Liver (tissue), 9 donors: Measurements from ENCODE around the gene ATG2A. TPM values are rescaled to one million over a fixed set of nuclear protein-coding genes. Genes with fewer than 3 reads are reported as not detected.

Source experiments
- DNase-seq: peaks from one replicate; pipeline ENCODE4 v3.0.0-alpha.2; 2017; ENCODE audit warnings: low spot score
- H3K27ac ChIP-seq, 2 donors: one replicate each; pipeline ENCODE4 v1.7.0; 2013; ENCODE audit warnings: inconsistent platforms in 2 of 2, low read length in 2 of 2, control low read depth in 1 of 2, low read depth in 1 of 2, mild to moderate bottlenecking in 1 of 2
- H3K27me3 ChIP-seq, 4 donors: one replicate each; pipeline versions ENCODE4 v1.6.1 to v1.7.0; 2013; ENCODE audit warnings: low read length in 3 of 4, inconsistent platforms in 1 of 4, mild to moderate bottlenecking in 1 of 4, moderate library complexity in 1 of 4; ENCODE audit not compliant: control insufficient read depth in 4 of 4, insufficient read depth in 4 of 4
- H3K36me3 ChIP-seq, 4 donors: one replicate each; pipeline versions ENCODE4 v1.6.1 to v1.7.0; 2013; ENCODE audit warnings: low read length in 3 of 4, mild to moderate bottlenecking in 3 of 4, low read depth in 1 of 4, moderate library complexity in 1 of 4; ENCODE audit not compliant: control insufficient read depth in 4 of 4, insufficient read depth in 3 of 4
- H3K4me1 ChIP-seq, 4 donors: one replicate each; pipeline versions ENCODE4 v1.6.1 to v1.7.0; 2013; ENCODE audit warnings: low read length in 3 of 4, mild to moderate bottlenecking in 3 of 4, moderate library complexity in 1 of 4; ENCODE audit not compliant: control insufficient read depth in 4 of 4, insufficient read depth in 4 of 4
- H3K4me3 ChIP-seq, 3 donors: one replicate each; pipeline versions ENCODE4 v1.6.1 to v1.7.0; 2013; ENCODE audit warnings: low read length in 3 of 3, control low read depth in 1 of 3, low read depth in 1 of 3, mild to moderate bottlenecking in 1 of 3
- H3K9ac ChIP-seq, 2 donors: one replicate each; pipeline ENCODE4 v1.7.0; 2013; ENCODE audit warnings: low read length in 2 of 2, mild to moderate bottlenecking in 2 of 2, moderate library complexity in 2 of 2, control low read depth in 1 of 2, low read depth in 1 of 2
- H3K9me3 ChIP-seq, 4 donors: one replicate each; pipeline versions ENCODE4 v1.6.1 to v1.7.0; 2013; ENCODE audit warnings: low read length in 3 of 4; ENCODE audit not compliant: control insufficient read depth in 4 of 4
- FOXA2 ChIP-seq: IDR thresholded peaks from 2 replicates; pipeline ENCODE4 v1.6.1; 2016; ENCODE audit warnings: antibody characterized with exemption
- HNF4G ChIP-seq: IDR thresholded peaks from 2 replicates; pipeline ENCODE4 v1.6.1; 2016; ENCODE audit warnings: antibody characterized with exemption
- JUND ChIP-seq, 2 donors: IDR thresholded peaks; 2 replicates each; pipeline ENCODE4 v1.6.1; 2016; ENCODE audit warnings: antibody characterized with exemption in 2 of 2
- NR2F2 ChIP-seq: IDR thresholded peaks from 2 replicates; pipeline ENCODE4 v1.6.1; 2016; ENCODE audit warnings: antibody characterized with exemption
- RAD21 ChIP-seq, 2 donors: IDR thresholded peaks; 2 replicates each; pipeline ENCODE4 v1.6.1; 2016; ENCODE audit warnings: antibody characterized with exemption in 2 of 2, mild to moderate bottlenecking in 2 of 2
- YY1 ChIP-seq: IDR thresholded peaks from 2 replicates; pipeline ENCODE4 v1.6.1; 2016; ENCODE audit warnings: antibody characterized with exemption, mild to moderate bottlenecking
- WGBS: extraction: QIAGEN DNeasy Blood & Tissue Kit; methylation state at CpG from one replicate; pipeline ENCODE4 v1.1.7; 2013; 5-methylcytosine and 5-hydroxymethylcytosine counted together
- polyA plus RNA-seq, 2 donors: library from polyadenylated mRNA; stranded (reverse) in 1 of 2; unstranded in 1 of 2; fragments of 200-250 nt in 1 of 2; fragments of >200 nt in 1 of 2; fragmentation: Nextera tagmentation in 1 of 2; extraction: Ambion mirVana in 1 of 2; gene quantifications; one replicate each; pipeline versions ENCODE4 v1.2.1 to v1.2.3, GENCODE V29; 2013 to 2015
- total RNA-seq, 2 donors: library from RNA; depleted of rRNA; stranded (reverse); fragments of >200 nt; gene quantifications; one replicate each; pipeline ENCODE4 v1.2.3, GENCODE V29; 2014
- TF ChIP-seq, protein P1 (sequence below): fragments of 150-350 bp; IDR thresholded peaks from 2 replicates; pipeline ENCODE4 v1.5.1; 2017; ENCODE audit warnings: improper control_type of control experiment, low read depth, low read length; ENCODE audit not compliant: missing input control
- TF ChIP-seq, protein P2 (sequence below): IDR thresholded peaks from 2 replicates; pipeline ENCODE4 v1.6.1; 2016; ENCODE audit warnings: antibody characterized with exemption
- TF ChIP-seq, protein P3 (sequence below): IDR thresholded peaks from 2 replicates; pipeline ENCODE4 v1.6.1; 2016; ENCODE audit warnings: antibody characterized with exemption, mild to moderate bottlenecking
- donor health status: healthy.
- donor health status: healthy.
- donor health status: healthy.
- donor health status: healthy.
- donor health status: healthy.

ATG2A gene
- total and polyA plus RNA-seq, 4 donors, result 15.6 to 34.1 (median 23.0) TPM

DNA sequence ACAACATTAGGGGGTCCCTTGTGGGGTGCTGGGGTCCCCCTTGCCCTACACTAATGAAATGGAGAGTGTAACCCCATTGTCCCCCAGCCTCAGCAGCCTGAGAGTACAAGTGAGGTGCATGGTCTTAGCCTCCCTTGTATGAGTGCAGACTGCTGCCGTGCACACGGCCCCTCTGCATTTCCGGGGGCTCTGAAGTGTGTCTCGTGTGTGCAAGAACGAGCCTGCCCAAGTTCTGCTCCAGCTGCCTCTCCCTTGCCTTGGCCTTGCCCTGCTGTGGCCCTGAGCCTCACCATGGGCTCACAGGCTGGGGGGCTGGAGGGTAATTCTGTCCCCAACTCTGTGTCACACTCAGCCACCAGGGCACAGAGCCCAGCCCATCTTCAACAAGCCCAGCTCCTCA, 33.4 kb downstream of the ATG2A start (continued):
- TF ChIP-seq, protein P1, sequence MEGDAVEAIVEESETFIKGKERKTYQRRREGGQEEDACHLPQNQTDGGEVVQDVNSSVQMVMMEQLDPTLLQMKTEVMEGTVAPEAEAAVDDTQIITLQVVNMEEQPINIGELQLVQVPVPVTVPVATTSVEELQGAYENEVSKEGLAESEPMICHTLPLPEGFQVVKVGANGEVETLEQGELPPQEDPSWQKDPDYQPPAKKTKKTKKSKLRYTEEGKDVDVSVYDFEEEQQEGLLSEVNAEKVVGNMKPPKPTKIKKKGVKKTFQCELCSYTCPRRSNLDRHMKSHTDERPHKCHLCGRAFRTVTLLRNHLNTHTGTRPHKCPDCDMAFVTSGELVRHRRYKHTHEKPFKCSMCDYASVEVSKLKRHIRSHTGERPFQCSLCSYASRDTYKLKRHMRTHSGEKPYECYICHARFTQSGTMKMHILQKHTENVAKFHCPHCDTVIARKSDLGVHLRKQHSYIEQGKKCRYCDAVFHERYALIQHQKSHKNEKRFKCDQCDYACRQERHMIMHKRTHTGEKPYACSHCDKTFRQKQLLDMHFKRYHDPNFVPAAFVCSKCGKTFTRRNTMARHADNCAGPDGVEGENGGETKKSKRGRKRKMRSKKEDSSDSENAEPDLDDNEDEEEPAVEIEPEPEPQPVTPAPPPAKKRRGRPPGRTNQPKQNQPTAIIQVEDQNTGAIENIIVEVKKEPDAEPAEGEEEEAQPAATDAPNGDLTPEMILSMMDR, result no peak
- no peak for TF ChIP-seq NR2F2

DNA sequence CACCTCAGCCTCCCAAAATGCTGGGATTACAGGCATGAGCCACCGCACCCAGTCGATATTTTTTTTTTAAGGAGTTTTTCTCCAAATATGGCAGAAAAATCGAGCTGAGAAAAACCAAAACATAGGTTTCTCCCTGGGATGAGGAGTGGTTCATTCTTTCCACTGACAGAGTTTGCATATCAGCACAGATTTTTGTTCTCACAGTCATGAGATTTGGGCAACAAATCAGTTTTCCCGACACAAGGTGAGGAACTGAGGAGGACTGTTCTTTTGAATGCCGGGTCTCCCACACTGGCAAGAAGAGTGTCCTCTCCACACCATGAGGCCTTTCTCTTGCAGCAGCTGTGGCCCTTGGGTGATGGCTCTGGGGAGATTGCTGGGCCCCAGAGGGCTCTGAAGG, 34.8 kb downstream of the ATG2A start:
- Histone ChIP-seq H3K9ac (no peak overlapping the region), H3K9me3 (no peaks in the 10 kb centered on the region), H3K27ac (no peak overlapping the region), H3K27me3 (no peaks in the 10 kb centered on the region), H3K4me1 (peaks cover 7 to 28% (median 19%) of the 10 kb centered on the region in 4 donors), H3K36me3 (no peaks in the 10 kb centered on the region), H3K4me3 (no peak overlapping the region)
- DNase-seq, result no peak
- TF ChIP-seq, protein P1, result no peak
- TF ChIP-seq RAD21 (IDR thresholded peaks at IDR 0.05) (no peak), YY1 (no peak), JUND (IDR thresholded peaks at IDR 0.05) (no peak), FOXA2 (no peak), HNF4G (no peak)
- TF ChIP-seq, protein P2, sequence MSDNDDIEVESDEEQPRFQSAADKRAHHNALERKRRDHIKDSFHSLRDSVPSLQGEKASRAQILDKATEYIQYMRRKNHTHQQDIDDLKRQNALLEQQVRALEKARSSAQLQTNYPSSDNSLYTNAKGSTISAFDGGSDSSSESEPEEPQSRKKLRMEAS, result no peak
- TF ChIP-seq, protein P3, sequence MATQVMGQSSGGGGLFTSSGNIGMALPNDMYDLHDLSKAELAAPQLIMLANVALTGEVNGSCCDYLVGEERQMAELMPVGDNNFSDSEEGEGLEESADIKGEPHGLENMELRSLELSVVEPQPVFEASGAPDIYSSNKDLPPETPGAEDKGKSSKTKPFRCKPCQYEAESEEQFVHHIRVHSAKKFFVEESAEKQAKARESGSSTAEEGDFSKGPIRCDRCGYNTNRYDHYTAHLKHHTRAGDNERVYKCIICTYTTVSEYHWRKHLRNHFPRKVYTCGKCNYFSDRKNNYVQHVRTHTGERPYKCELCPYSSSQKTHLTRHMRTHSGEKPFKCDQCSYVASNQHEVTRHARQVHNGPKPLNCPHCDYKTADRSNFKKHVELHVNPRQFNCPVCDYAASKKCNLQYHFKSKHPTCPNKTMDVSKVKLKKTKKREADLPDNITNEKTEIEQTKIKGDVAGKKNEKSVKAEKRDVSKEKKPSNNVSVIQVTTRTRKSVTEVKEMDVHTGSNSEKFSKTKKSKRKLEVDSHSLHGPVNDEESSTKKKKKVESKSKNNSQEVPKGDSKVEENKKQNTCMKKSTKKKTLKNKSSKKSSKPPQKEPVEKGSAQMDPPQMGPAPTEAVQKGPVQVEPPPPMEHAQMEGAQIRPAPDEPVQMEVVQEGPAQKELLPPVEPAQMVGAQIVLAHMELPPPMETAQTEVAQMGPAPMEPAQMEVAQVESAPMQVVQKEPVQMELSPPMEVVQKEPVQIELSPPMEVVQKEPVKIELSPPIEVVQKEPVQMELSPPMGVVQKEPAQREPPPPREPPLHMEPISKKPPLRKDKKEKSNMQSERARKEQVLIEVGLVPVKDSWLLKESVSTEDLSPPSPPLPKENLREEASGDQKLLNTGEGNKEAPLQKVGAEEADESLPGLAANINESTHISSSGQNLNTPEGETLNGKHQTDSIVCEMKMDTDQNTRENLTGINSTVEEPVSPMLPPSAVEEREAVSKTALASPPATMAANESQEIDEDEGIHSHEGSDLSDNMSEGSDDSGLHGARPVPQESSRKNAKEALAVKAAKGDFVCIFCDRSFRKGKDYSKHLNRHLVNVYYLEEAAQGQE, result no peak
- WGBS, result 90% methylated on average over 5 of the region's 5 CpGs

DNA sequence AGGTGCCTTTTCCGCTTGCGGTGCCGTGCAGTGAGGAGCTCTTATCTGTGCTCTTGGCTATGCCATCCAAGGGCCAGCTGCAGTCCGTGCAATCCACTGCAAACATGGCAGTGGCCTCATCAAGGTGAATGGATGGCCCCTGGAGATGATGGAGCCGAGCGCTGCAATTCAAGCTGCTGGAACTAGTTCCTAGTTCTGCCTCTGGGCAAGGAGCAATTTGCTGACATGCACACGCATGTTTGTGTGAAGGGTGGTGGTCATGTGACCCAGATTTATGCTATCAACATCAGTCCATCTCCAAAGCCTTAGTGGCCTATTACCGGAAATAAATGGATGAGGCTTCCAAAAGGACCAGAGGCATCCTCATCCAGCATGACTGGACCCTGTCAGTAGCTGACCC, 35.5 kb downstream of the ATG2A start:
- peaks cover 9 to 36% (median 26%) of the 10 kb centered on the region in 4 donors for H3K4me1 ChIP-seq
- H3K36me3 ChIP-seq, result no peaks in the 10 kb centered on the region
- TF ChIP-seq HNF4G, result no peak
- 87% methylated on average over 8 of the region's 8 CpGs for WGBS
- H3K4me3 ChIP-seq, result no peak overlapping the region
- DNase-seq, result no peak
- H3K27ac ChIP-seq, result no peak overlapping the region
- no peak overlapping the region for H3K9ac ChIP-seq
- no peaks in the 10 kb centered on the region for H3K27me3 ChIP-seq
- no peaks in the 10 kb centered on the region for H3K9me3 ChIP-seq
